Measurements from ENCODE around the gene NUP107.
A peak's percentile ranks its signal among the peaks of the same experiment; 100 is the strongest.

NUP107 gene

DNA sequence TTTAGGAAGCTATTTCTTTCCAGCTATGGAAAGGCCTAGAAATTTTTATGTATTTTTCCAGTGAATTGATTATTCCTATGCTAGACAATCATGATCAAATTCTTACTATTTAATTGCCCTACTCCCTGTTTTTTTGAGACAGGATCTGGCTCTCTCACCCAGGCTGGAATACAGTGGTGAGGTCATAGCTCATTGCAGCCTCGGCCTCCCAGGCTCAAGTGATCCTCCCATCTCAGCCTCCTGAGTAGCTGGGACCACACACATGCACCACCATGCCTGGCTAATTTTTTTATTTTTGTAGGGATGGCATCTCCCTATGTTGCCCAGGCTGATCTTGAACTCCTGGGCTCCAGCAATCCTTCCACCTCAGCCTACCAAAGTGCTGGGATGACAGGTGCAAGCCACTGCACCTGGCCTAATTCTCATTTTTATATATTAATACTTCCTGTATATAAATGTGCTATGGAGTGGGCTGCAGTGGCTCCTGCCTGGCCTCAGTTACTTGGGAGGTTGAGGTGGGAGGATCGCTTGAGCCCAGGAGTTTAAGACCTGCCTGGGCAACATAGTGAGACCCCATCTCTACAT lies 105.2 kb downstream of the NUP107 start:
- no peak for DNase-seq (ENCODE audit: insufficient read length, low spot score)
- no peak for FAIRE-seq
- TF ChIP-seq TAF1 (IDR thresholded peaks at IDR 0.05; ENCODE audit: low read depth, low read length) (no peak), PAX5 (IDR thresholded peaks at IDR 0.05; ENCODE audit: insufficient read depth, low read length, severe bottlenecking) (no peak), POLR2A (IDR thresholded peaks at IDR 0.05; ENCODE audit: low read depth, low read length) (no peak), SPI1 (IDR thresholded peaks at IDR 0.05; ENCODE audit: low read depth, low read length) (no peak), POLR2AphosphoS5 (IDR thresholded peaks at IDR 0.05; ENCODE audit: low read depth, low read length) (no peak), POU2F2 (IDR thresholded peaks at IDR 0.05; ENCODE audit: low read depth, low read length) (no peak)

DNA sequence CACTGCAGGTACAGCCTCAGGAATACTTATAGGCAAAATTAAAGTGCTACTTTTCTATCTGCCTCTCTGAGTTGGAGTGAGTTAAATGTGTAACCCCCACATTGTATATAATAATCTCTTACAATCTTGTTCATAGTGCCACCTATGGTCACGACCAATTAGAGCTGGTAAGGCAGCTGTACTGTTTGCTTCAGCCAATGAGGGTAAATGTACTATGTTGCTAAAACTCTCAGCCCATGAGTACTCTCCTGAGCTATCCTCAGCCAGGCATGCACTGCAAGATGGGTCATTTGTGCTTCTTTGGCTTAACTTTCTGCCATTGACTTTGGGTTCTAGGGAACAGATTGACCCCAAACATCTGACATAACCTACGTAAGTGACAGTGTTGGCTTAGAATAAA lies 106.2 kb downstream of the NUP107 start:
- FAIRE-seq (peak; percentile 59), DNase-seq (ENCODE audit: insufficient read length, low spot score) (peak; percentile 56)
- TF ChIP-seq SPI1 (IDR thresholded peaks at IDR 0.05; ENCODE audit: low read depth, low read length) (no peak), POLR2AphosphoS5 (IDR thresholded peaks at IDR 0.05; ENCODE audit: low read depth, low read length) (no peak), POU2F2 (IDR thresholded peaks at IDR 0.05; ENCODE audit: low read depth, low read length) (no peak), TAF1 (IDR thresholded peaks at IDR 0.05; ENCODE audit: low read depth, low read length) (no peak), PAX5 (IDR thresholded peaks at IDR 0.05; ENCODE audit: insufficient read depth, low read length, severe bottlenecking) (no peak), POLR2A (IDR thresholded peaks at IDR 0.05; ENCODE audit: low read depth, low read length) (no peak)

DNA sequence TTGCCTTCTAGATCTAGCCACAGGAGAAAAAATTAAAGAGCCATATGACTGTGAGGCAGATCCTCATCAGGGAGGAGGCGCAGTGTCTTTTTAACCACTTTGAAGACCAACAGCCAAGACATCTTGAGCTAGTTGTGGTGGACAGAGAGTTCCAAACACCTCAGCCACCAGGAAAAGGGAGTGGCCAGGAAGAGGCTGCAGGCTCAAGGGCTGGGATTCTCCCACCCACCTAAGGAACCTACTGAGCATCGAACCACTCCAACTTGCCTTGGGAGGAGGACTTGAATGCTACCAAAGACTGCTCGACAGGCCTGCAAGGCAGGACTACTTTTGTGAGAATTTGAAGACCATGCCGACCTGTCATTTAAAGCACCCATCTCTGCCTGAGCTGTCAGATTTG lies 106.7 kb downstream of the NUP107 start:
- FAIRE-seq, result no peak
- DNase-seq (ENCODE audit: insufficient read length, low spot score), result no peak
- TF ChIP-seq POU2F2 (IDR thresholded peaks at IDR 0.05; ENCODE audit: low read depth, low read length), result no peak
- no peak for TF ChIP-seq PAX5 (IDR thresholded peaks at IDR 0.05; ENCODE audit: insufficient read depth, low read length, severe bottlenecking)
- TF ChIP-seq TAF1 (IDR thresholded peaks at IDR 0.05; ENCODE audit: low read depth, low read length), result no peak
- no peak for TF ChIP-seq SPI1 (IDR thresholded peaks at IDR 0.05; ENCODE audit: low read depth, low read length)
- TF ChIP-seq POLR2A (IDR thresholded peaks at IDR 0.05; ENCODE audit: low read depth, low read length), result no peak
- TF ChIP-seq POLR2AphosphoS5 (IDR thresholded peaks at IDR 0.05; ENCODE audit: low read depth, low read length), result no peak

DNA sequence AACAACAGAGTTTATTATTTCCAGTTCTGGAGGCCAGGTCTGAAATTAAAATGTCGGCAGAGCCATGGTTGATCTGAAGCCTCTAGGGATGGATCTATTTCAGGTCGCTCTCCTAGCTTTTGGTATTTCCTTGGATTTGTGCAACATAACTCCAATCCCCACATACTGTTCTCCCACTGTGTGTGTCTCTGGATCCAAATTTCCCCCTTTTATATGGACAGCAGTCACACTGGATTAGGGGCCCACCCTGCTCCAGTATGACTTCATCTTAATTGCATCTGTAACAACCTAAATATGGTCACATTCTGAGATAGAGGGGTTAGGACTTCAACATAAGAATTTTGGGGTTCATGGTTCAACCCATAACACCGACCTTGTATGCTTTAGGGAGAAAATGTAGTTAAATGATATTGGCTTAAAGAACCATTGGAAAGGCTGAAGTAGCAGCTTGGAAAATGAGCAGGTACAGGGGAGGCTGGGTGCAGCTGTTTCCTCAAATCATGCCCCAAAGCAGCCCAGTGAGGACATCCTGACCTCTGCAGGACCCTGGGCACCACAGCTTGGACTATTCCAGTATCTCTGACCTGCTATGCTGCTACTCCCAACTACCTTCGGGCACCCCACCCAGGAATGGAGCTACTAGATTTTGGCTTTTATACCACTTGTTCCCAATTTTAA lies 107.3 kb downstream of the NUP107 start:
- TF ChIP-seq POLR2A (IDR thresholded peaks at IDR 0.05; ENCODE audit: low read depth, low read length) (no peak), TAF1 (IDR thresholded peaks at IDR 0.05; ENCODE audit: low read depth, low read length) (no peak), POLR2AphosphoS5 (IDR thresholded peaks at IDR 0.05; ENCODE audit: low read depth, low read length) (no peak), PAX5 (IDR thresholded peaks at IDR 0.05; ENCODE audit: insufficient read depth, low read length, severe bottlenecking) (no peak), SPI1 (IDR thresholded peaks at IDR 0.05; ENCODE audit: low read depth, low read length) (no peak), POU2F2 (IDR thresholded peaks at IDR 0.05; ENCODE audit: low read depth, low read length) (no peak)
- FAIRE-seq, result no peak
- no peak for DNase-seq (ENCODE audit: insufficient read length, low spot score)

DNA sequence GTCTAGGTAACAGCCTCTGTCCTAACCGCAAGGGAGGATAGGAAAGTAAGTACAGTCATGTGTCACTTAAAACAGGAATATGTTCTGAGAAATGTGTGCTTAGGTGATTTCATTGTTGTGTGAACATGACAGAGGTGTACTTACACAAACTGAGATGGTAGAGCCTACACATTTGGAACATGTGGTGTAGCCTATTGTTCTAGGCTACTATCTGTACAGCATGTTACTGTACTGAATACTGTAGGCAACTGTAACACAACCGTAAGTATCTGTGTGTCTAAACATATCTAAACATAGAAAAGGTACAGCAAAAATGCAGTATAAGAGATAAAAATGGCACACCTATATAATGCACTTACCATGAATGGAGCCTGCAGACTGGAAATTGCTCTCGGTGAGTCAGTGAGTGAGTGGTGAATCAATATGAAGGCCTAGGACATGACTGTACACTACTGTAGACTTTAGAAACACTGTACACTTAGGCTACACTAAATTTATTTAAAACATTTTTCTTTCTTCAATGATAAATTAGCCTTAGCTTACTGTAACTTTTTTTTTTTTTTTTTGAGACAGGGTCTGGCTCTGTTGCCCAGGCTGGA lies 108.0 kb downstream of the NUP107 start:
- DNase-seq (ENCODE audit: insufficient read length, low spot score) (no peak), FAIRE-seq (no peak)
- no peak for TF ChIP-seq POU2F2 (IDR thresholded peaks at IDR 0.05; ENCODE audit: low read depth, low read length)
- TF ChIP-seq POLR2A (IDR thresholded peaks at IDR 0.05; ENCODE audit: low read depth, low read length), result no peak
- TF ChIP-seq PAX5 (IDR thresholded peaks at IDR 0.05; ENCODE audit: insufficient read depth, low read length, severe bottlenecking), result no peak
- TF ChIP-seq POLR2AphosphoS5 (IDR thresholded peaks at IDR 0.05; ENCODE audit: low read depth, low read length), result no peak
- TF ChIP-seq TAF1 (IDR thresholded peaks at IDR 0.05; ENCODE audit: low read depth, low read length), result no peak
- no peak for TF ChIP-seq SPI1 (IDR thresholded peaks at IDR 0.05; ENCODE audit: low read depth, low read length)

Data from GM12891 (cell line).